ENCODE results near the gene MXD4.
"Not testable (repeated sequence)": the region's sequence is repeated elsewhere in the genome, so short reads cannot be mapped to it uniquely, and the experiment has no call there.

The MXD4 gene

DNA sequence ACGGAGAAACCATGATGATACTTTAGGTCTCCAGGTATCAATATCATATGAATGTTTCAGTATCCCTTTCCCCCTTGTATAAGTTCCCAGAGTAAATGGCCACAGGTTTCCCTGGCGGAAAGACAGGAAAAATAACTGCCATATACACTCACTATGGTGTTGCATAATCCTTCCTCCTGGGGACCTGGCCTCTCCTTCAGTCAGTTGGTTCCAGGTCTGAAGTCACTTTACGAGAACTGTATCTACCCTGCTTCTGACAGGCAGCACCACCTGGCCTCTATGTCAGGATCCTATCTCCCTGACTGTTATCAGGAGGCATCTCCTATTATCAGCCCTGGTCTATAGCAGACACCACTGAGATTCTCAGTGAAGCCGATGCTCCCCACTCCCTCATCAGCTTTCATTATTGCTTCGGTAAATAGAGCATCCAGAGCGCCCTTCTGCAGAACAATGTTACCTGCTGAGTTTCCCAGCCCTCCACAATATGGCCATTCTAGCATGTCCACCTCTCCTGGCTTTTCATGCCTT, 42.6 kb downstream of the MXD4 start:
- DNase-seq (ENCODE audit: low spot score) = no peak

DNA sequence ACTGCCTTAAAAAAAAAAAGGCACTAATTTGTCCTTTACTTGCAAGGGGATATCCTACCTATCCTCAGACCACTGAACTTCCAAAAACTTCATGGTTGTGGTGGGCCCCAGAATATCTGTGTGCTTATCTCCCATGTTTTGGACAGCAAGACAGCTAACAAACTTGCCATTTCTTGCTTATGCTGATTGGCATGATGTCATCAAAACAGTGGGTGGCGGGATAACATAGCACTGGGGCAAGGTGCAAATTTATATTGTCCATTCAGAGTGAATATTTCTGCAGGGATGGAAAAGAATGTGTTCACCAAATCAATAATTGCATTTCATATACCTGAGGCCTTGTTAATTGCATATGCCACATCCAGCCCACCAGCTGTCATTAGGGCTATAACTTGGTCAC, 43.5 kb downstream of the MXD4 start:
- DNase-seq (ENCODE audit: low spot score) = no peak

DNA sequence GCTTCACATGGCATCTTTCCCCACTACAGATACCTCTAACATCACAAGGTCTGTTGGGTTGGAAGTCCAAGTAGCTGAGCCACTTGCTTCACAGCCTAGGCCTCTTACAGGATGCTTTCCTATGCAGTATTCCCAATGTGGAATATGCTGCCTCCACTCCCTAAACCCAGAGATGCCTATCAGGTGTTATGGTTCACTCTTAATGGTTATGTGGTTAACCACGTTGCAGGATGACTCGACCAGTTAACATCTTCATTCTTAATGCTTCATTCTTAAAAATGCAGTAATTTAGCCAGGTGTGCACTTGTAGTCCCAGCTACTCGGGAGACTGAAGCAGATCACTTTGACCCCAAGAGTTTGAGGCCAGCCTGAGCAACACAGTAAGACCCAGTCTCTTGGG, 44.2 kb downstream of the MXD4 start:
- DNase-seq (ENCODE audit: low spot score) = no peak

DNA sequence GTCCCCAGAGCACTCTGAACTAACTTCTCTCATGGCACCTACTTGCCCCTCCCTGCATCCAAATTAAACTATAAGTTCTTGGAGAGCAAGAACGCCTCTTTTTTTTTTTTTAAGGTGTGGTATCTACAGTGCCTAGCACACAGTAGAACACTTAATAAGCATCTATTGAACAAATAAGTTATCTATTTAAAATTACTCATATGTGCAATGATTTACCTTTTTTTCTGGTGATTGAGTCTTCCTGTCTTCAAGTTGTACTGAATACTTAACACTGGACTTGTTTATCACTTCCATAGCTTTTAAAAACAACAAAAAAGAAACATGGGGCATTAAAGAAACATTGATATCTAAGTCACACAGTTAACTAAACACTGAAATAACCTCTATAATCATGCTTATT, 49.1 kb downstream of the MXD4 start:
- DNase-seq (ENCODE audit: low spot score) = no peak

DNA sequence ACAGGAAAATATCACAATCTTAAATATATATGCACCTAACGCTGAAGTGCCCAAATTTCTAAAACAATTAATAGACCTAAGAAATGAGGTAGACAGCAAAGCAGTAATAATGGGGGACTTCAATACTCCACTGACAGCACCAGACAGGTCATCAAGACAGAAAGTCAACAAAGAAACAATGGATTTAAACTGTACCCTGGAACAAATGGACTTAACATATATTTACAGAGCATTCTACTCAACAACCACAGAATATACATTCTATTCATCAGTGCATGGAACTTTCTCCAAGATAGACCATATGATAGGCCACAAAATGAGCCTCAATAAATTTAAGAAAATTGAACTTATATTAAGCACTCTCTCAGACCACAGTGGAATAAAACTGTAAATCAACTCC, 59.1 kb downstream of the MXD4 start:
- not testable (repeated sequence) for DNase-seq (ENCODE audit: low spot score)

Data from putamen (tissue), 1 donor.